ENCODE results near the gene C18orf32. TPM values are rescaled to one million over a fixed set of nuclear protein-coding genes. Genes with fewer than 3 reads are reported as not detected.

C18orf32 gene
- total and polyA plus RNA-seq, 2 of the 8 experiments (the other 6 are each of a cell fraction or from before 2014, with no cell fraction given): 17.3 to 20.1 TPM

DNA sequence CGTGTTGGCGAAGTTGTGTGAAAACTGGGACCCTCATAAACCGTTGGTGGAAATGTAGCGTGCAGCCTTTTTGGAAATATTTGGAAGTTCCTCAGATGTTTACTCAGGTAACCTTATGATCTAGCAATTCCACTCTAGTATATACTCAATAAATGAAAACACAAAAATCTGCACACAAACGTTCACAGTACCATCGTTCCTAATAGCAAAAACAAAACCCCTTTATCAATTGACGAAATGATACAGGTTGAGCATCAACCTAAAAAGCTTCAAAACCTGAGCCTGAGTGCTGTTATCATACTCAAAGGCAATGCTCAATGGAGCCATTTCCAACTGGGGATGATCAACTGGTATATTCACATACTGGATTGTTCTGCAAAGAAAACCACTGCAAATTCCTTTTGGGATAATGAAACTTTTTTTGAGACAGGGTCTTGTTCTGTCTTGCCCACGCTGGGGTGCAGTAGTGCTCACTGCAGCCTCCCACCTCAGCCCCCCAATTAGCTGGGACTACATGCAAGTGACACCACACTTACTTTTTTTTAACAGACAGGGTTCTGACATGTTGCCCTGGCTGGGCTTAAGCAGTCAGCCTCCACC is 777 bp upstream of the C18orf32 start (continued):
- no peak for TF ChIP-seq SP4 (IDR thresholded peaks at IDR 0.05; ENCODE audit: low read length)
- no peak for TF ChIP-seq HDAC2 (IDR thresholded peaks at IDR 0.05; ENCODE audit: borderline replicate concordance in 1 of 2, low read depth in 2 of 2, low read length in 2 of 2)
- no peak for TF ChIP-seq CEBPB (IDR thresholded peaks at IDR 0.05; ENCODE audit: low read depth, low read length)
- no peak for TF ChIP-seq CHD1 (IDR thresholded peaks at IDR 0.05; ENCODE audit: low read depth, low read length)
- TF ChIP-seq TAF1 (IDR thresholded peaks at IDR 0.05; ENCODE audit: low read depth, low read length): no peak
- TF ChIP-seq GABPA (IDR thresholded peaks at IDR 0.05; ENCODE audit: borderline replicate concordance, insufficient read depth, low read length): no peak
- no peak for TF ChIP-seq RXRA (IDR thresholded peaks at IDR 0.05; ENCODE audit: insufficient read depth, low read depth, low read length)
- no peak for TF ChIP-seq SP2 (IDR thresholded peaks at IDR 0.05; ENCODE audit: low read length)
- no peak for TF ChIP-seq NANOG (IDR thresholded peaks at IDR 0.05; ENCODE audit: insufficient read depth, low read depth, low read length, poor library complexity, severe bottlenecking)
- TF ChIP-seq CBX8 (IDR thresholded peaks at IDR 0.05; ENCODE audit: borderline replicate concordance, low read depth, low read length): no peak
- TF ChIP-seq, protein P1, sequence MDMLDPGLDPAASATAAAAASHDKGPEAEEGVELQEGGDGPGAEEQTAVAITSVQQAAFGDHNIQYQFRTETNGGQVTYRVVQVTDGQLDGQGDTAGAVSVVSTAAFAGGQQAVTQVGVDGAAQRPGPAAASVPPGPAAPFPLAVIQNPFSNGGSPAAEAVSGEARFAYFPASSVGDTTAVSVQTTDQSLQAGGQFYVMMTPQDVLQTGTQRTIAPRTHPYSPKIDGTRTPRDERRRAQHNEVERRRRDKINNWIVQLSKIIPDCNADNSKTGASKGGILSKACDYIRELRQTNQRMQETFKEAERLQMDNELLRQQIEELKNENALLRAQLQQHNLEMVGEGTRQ (IDR thresholded peaks at IDR 0.05; ENCODE audit: low read length): no peak
- TF ChIP-seq SAP30 (IDR thresholded peaks at IDR 0.05; ENCODE audit: insufficient read depth, insufficient replicate concordance, low read length): no peak
